Suprapubic skin (tissue), 4 donors: ENCODE data around the gene BCL7C. TPM values are rescaled to one million over a fixed set of nuclear protein-coding genes. Genes with fewer than 3 reads are reported as not detected.

Experiments used
- DNase-seq, 2 donors: peaks; one replicate each; pipeline ENCODE4 v3.0.0-alpha.2; 2019; ENCODE audit warnings: low spot score in 2 of 2
- H3K27ac ChIP-seq: fragments of 200-600 bp; sonication (generic); one replicate; pipeline ENCODE4 v1.5.1; 2019
- H3K27me3 ChIP-seq: fragments of 200-600 bp; sonication (generic); one replicate; pipeline ENCODE4 v1.5.1; 2019
- H3K36me3 ChIP-seq: fragments of 200-600 bp; sonication (generic); one replicate; pipeline ENCODE4 v1.5.1; 2019
- H3K4me1 ChIP-seq: fragments of 200-600 bp; sonication (generic); one replicate; pipeline ENCODE4 v1.5.1; 2019
- H3K4me3 ChIP-seq: fragments of 200-600 bp; sonication (generic); one replicate; pipeline ENCODE4 v1.5.1; 2019; ENCODE audit warnings: mild to moderate bottlenecking
- H3K9me3 ChIP-seq: fragments of 200-600 bp; sonication (generic); one replicate; pipeline ENCODE4 v1.5.1; 2019
- EP300 ChIP-seq: sonication (generic); formaldehyde crosslinking; IDR thresholded peaks from one replicate; pipeline ENCODE4 v1.6.1; 2017; ENCODE audit warnings: antibody characterized with exemption
- POLR2A ChIP-seq, 2 donors: fragments of 450-650 bp; IDR thresholded peaks; one replicate each; pipeline ENCODE4 v1.6.1; 2017; ENCODE audit warnings: antibody characterized with exemption in 2 of 2, mild to moderate bottlenecking in 2 of 2, moderate library complexity in 2 of 2
- POLR2AphosphoS5 ChIP-seq, 3 donors: sonication (generic); formaldehyde crosslinking; IDR thresholded peaks; one replicate each; pipeline ENCODE4 v1.6.1; 2017; ENCODE audit warnings: antibody characterized with exemption in 3 of 3
- WGBS: methylation state at CpG from one replicate; pipeline ENCODE4 v1.1.5; 2018; 5-methylcytosine and 5-hydroxymethylcytosine counted together
- total RNA-seq, 4 donors: library from RNA; depleted of rRNA; stranded (reverse); fragments of >200 nt; gene quantifications; one replicate each; pipeline ENCODE4 v1.1.0, GENCODE V29; 2016
- TF ChIP-seq, protein P1 (sequence below), 2 donors: fragments of 200-600 bp in 1 of 2; fragments of 450-650 bp in 1 of 2; sonication (generic) in 1 of 2; IDR thresholded peaks; one replicate each; pipeline ENCODE4 v1.5.1; 2016 to 2019; ENCODE audit warnings: antibody characterized with exemption in 2 of 2, mild to moderate bottlenecking in 1 of 2, moderate library complexity in 1 of 2

BCL7C gene
- total RNA-seq, 4 donors from 2014 or later = 32.3 to 47.2 (median 43.9) TPM

DNA sequence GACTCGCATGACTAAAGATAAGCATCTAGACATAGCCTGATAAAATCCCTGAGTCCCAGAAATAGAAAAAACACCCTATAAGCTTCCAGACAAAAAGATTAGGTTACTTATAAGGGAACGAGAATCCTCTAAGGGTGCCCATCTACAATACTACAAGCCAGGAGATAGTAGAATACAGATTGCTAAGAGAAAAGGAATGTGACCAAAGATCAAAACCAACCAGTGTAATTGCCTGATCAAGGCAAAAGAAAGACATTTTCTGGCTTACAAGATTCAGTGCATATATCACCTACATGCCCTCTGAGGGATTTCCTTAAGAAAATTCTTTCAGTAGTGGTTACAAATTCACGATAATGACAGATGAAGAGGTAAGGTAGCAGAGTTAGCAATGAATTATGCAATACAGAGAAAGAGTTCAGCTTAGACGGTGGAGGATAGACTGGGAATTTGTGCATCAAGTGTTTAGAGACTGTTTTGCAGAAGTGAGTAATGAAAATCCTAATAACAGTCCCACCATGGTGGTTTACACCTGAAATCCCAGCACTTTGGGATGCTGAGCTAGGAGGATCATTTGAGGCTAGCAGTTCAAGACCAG, 35.0 kb downstream of the BCL7C start:
- Histone ChIP-seq H3K4me1 (no peaks in the 10 kb centered on the region), H3K27ac (no peak overlapping the region), H3K9me3 (no peaks in the 10 kb centered on the region), H3K4me3 (no peak overlapping the region), H3K27me3 (no peaks in the 10 kb centered on the region), H3K36me3 (no peaks in the 10 kb centered on the region)
- WGBS = 57% methylated on average over 4 of the region's 4 CpGs
- no peak for TF ChIP-seq POLR2AphosphoS5 (IDR thresholded peaks at IDR 0.05)
- no peak for TF ChIP-seq POLR2A (IDR thresholded peaks at IDR 0.05)
- TF ChIP-seq, protein P1, sequence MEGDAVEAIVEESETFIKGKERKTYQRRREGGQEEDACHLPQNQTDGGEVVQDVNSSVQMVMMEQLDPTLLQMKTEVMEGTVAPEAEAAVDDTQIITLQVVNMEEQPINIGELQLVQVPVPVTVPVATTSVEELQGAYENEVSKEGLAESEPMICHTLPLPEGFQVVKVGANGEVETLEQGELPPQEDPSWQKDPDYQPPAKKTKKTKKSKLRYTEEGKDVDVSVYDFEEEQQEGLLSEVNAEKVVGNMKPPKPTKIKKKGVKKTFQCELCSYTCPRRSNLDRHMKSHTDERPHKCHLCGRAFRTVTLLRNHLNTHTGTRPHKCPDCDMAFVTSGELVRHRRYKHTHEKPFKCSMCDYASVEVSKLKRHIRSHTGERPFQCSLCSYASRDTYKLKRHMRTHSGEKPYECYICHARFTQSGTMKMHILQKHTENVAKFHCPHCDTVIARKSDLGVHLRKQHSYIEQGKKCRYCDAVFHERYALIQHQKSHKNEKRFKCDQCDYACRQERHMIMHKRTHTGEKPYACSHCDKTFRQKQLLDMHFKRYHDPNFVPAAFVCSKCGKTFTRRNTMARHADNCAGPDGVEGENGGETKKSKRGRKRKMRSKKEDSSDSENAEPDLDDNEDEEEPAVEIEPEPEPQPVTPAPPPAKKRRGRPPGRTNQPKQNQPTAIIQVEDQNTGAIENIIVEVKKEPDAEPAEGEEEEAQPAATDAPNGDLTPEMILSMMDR (IDR thresholded peaks at IDR 0.05) = no peak
- no peak for DNase-seq

DNA sequence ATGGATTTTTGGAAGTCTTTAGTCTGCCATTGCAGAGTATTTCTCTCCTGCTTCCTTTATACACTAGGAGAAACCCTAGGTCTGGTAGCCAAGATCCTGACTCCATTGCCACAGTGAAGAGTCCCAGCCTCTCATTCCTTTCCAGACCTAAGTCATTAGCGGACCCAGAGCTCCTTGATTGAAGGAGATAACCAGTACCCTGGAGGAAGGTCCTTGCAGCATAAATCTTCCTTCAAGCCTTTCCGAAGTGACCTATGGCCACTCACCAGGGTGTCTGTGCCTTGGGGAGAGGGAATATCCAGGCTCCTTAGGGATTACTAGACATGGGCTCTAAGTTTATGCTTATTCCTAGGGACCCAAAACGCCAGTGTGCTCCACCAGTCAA, 35.8 kb downstream of the BCL7C start:
- 83% methylated on average over 3 of the region's 3 CpGs for WGBS
- TF ChIP-seq POLR2AphosphoS5 (IDR thresholded peaks at IDR 0.05) (no peak), POLR2A (IDR thresholded peaks at IDR 0.05) (no peak), EP300 (no peak)
- TF ChIP-seq, protein P1 (IDR thresholded peaks at IDR 0.05) = no peak

DNA sequence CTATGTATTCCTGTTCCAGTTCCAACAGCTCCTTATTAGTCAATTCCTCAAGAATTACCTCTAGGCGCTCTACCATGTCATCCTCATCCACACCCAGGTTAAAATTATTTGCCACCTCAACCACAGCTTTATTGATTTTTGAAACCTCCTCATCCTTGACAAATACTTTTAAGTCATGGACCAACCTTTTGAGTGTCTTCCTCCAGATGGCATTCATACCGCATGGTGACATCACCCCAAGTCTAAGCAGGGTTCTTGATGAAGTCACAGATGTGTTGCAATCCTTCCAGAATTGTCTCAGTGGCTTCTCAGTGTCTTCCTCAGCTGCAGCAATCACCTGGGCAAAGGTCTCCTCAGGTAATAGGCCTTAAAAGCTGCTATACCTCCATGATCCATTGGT, 40.1 kb downstream of the BCL7C start:
- WGBS = 56% methylated on average over 2 of the region's 2 CpGs
- H3K27ac ChIP-seq = no peak overlapping the region
- no peaks in the 10 kb centered on the region for H3K36me3 ChIP-seq
- no peak overlapping the region for H3K4me3 ChIP-seq
- DNase-seq = no peak
- H3K27me3 ChIP-seq = no peaks in the 10 kb centered on the region
- TF ChIP-seq EP300 (no peak), POLR2AphosphoS5 (IDR thresholded peaks at IDR 0.05) (no peak), POLR2A (IDR thresholded peaks at IDR 0.05) (no peak)
- TF ChIP-seq, protein P1 (IDR thresholded peaks at IDR 0.05) = no peak
- H3K4me1 ChIP-seq = no peaks in the 10 kb centered on the region
- H3K9me3 ChIP-seq = no peaks in the 10 kb centered on the region

More for the DNA sequence above, 35.8 kb downstream of the BCL7C start:
- Histone ChIP-seq H3K4me3 (no peak overlapping the region), H3K27me3 (no peaks in the 10 kb centered on the region), H3K4me1 (no peaks in the 10 kb centered on the region), H3K36me3 (no peaks in the 10 kb centered on the region), H3K27ac (no peak overlapping the region), H3K9me3 (no peaks in the 10 kb centered on the region)
- no peak for DNase-seq

DNA sequence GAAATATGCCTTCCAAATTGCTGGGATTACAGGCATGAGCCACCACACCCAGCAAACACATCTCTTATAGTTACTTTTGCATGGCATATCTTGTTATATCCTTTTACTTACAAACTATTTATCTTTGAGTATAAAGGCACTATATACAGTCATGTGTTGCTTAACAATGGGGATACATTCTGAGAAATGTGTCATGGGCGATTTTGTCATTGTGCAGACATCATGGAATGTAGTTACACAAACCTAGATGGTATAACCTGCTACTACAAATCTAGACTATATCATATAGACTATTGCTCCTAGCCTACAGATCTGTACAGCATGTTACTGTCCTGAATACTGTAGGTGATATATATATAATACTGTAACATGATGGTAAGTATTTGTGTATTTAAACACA, 43.6 kb downstream of the BCL7C start:
- 81% methylated on average over 1 of the region's 1 CpG for WGBS
- H3K9me3 ChIP-seq = no peaks in the 10 kb centered on the region
- H3K4me1 ChIP-seq = peaks cover 6% of the 10 kb centered on the region

DNA sequence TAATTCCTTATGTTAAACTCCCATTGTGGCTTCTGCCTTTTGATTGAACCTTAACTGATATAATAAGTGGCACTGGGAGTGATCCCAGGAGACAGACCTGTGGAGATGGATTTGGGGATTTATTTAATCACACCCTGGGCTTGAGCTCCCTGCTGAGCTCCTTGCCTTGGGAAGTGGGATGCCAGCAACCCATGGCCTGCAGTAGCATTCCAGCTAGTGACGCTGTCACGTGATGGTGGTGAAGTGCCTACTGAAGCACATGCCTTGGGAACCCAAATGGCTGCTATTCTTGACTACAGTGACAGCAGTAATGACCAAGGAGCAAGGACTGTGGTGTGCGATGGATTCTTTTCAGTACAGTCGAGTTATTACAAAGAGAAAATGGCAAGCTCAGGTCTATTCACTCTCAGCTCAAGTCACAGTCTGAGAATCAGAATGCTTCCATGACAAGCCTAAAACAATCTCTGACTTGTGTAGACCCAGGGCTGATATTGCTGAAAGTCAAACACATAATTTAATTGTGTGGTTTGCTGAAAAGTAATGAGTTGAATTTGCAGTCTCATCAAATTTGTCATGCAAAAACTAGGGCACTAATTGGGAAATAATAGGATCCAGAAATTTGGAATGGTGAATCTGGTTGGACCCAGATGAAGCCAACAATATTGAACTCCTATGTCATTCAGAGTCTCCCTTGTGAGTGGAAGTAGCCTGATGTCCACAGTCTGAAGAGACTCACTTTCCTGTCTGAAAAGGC, 47.1 kb downstream of the BCL7C start:
- Histone ChIP-seq H3K4me1 (peaks cover 11% of the 10 kb centered on the region), H3K27me3 (no peaks in the 10 kb centered on the region), H3K9me3 (no peaks in the 10 kb centered on the region), H3K4me3 (no peak overlapping the region), H3K27ac (no peak overlapping the region), H3K36me3 (no peaks in the 10 kb centered on the region)
- TF ChIP-seq, protein P1 (IDR thresholded peaks at IDR 0.05) = no peak
- no peak for TF ChIP-seq POLR2A (IDR thresholded peaks at IDR 0.05)
- no peak for DNase-seq
- 60% methylated on average over 4 of the region's 4 CpGs for WGBS

More for the DNA sequence above, 43.6 kb downstream of the BCL7C start:
- Histone ChIP-seq H3K27me3 (no peaks in the 10 kb centered on the region), H3K36me3 (no peaks in the 10 kb centered on the region), H3K27ac (no peak overlapping the region), H3K4me3 (no peak overlapping the region)
- DNase-seq = no peak
- no peak for TF ChIP-seq EP300
- TF ChIP-seq, protein P1 (IDR thresholded peaks at IDR 0.05) = no peak
- TF ChIP-seq POLR2AphosphoS5 (IDR thresholded peaks at IDR 0.05) = no peak
- TF ChIP-seq POLR2A (IDR thresholded peaks at IDR 0.05) = no peak
